GM18868 (cell line): ENCODE measurements around the gene THY1.
"Not testable (repeated sequence)": the region's sequence is repeated elsewhere in the genome, so short reads cannot be mapped to it uniquely, and the experiment has no call there.

Experiments used
- ATAC-seq: cut with Tn5 transposase; IDR thresholded peaks from one replicate; pipeline ENCODE4 v1.9.1; 2021; ENCODE audit warnings: mild to moderate bottlenecking, moderate library complexity; ENCODE audit not compliant: unreplicated experiment

THY1 gene

DNA sequence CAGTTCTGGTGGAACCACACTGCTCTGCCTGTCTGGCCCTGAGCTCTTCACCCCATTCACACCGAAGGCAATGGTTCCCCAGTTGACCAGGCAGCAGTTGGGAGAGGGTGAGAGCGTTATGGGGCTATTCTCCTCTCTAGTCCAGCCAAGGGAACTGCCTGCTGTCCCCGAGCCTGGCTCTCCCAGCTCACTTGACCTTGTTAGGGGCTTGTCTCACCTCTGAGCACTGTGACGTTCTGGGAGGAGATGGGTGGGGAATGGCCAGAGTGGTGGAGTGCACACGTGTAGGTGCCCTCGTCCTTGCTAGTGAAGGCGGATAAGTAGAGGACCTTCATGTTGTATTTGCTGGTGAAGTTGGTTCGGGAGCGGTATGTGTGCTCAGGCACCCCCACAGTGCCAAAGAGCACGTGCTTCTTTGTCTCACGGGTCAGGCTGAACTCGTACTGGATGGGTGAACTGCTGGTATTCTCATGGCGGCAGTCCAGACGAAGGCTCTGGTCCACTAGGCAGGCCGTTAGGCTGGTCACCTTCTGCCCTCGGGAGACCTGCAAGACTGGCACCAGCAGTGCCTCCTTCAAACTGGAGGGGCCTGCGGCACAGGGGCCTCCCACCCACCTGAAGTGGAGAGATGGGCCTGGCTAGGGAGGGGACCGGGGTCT, 3.0 kb downstream of the THY1 start:
- ATAC-seq, result no peak

DNA sequence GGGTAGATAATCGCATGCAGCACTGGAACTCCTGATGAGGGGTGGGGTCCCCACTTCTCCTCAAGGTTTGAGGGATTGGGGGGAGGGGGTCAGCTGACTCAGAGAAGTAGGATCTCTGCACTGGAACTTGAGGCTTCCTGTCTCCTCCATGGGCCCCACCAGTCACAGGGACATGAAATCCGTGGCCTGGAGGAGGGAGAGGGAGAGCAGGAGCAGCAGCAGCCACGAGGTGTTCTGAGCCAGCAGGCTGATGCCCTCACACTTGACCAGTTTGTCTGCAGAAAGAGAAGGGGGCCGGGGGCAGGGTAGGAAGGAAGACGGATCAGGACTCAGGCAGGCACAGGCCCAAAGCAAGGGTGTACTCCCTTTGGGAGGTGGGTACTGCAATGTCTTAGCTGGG, 3.7 kb downstream of the THY1 start:
- no peak for ATAC-seq

DNA sequence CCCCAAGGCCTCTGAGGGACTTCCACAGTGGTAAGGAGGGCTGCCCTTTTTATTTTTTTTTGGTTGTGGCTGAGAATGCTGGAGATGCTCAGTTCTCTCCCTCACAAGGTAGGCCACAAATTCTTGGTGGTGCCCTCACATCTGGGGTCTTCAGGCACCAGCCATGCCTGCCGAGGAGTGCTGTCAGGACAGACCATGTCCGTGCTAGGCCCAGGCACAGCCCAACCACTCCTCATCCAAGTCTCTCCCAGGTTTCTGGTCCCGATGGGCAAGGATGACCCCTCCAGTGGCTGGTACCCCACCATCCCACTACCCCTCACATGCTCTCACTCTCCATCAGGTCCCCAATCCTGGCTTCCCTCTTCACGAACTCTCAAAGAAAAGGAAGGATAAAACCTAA, 4.2 kb downstream of the THY1 start:
- no peak for ATAC-seq

DNA sequence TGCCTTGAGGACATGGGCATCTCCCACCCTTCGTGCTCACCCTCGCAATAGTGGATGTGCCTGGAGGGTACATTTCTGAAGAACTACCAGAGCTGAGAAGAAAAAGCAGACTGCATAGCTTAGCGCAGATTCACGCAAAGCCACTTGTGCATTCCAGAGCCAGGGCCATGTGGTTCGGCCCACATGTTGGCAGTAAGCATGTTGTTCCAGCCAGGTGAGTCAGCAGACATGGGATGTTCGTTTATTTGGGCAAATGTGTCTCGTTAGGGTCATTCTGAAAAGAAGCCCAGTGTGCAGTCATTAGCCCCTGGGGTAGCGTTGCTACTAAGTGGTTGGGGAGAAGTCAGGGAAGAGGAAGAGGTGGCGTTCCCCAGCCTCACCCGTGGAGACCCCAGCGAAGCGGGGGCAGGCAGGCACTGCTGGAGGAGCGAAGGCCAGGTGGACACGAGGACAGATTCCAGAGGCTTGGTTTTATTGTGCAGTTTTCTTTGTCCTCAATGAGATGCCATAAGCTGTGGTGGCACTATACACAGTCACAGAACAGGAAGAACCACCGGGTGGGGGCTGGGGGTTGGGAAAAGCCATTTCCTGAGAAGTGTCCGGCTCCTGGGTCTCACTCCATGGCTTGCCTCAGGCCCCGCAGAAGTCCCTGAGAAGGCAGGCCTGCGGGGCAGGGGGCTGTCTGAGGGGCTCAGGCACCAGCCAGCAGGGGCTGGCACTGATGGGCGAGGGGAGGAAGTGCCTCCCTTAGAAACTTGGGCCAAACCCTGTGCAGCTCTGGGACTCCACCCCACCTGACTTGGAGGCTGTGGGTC, 5.0 kb downstream of the THY1 start:
- no peak for ATAC-seq

DNA sequence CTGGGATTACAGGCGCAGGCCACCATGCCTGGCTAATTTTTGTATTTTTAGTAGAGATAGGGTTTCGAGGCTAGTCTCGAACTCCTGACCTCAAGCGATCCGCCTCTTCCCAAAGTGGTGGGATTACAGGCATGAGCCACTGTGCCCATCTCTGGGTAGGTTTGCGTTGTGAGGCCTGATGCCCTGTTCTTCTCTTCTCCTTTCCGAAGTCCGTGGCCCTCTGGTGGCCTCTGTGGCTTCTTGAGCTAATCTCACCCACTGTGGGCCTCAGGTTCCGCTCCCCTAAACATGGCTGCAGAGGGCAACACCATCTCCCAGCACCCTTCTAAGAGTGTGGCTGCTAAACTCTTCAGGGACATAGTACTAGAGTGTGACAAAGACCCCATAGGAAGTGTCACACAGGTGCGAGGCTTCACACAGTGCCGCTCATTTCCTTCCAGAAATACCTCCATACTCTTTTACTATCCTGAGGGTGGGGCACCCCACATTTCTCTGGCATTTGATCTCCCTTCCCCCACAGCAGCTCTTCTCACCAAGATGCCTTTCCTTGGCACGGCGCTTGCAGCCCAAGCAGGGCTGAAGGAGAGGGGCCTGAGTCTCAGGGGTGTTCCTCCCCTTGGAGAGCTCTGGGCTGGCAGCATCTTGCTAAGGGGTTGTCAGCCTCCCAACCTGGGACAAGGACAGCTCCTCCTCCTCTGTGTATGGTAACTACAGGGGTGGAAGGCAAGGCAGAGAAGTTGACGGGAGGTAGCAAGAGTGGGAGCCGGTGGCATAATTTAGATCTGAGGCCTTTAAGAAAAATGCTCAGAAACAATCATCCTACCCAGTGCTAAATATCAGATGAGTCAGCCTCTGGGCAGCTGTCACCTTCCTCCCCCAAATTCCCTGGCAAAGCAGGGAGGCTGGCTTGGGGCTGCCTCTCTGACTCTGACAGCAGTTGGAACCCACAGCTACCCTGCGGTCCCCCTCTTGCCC, 6.1 kb downstream of the THY1 start:
- ATAC-seq, result no peak

DNA sequence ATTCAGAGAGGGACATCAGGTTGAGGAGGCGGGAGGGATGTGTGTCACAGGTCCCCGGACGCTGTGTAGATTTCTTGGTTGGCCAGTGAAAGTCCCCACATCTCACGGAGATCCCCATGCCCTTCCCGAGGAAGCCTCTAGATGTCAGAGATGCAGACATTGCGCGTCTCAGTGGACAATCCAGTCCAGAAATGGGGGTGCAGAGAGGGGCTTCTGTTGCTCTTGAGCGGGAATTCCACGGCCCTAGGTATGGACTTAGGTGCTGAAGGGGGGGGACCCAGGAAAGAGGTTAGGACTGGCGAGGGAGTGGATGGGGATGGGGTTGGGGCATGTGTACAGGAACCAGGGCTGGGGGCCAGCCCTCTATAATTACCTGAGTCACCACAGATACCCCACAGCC, 7.0 kb downstream of the THY1 start:
- no peak for ATAC-seq

DNA sequence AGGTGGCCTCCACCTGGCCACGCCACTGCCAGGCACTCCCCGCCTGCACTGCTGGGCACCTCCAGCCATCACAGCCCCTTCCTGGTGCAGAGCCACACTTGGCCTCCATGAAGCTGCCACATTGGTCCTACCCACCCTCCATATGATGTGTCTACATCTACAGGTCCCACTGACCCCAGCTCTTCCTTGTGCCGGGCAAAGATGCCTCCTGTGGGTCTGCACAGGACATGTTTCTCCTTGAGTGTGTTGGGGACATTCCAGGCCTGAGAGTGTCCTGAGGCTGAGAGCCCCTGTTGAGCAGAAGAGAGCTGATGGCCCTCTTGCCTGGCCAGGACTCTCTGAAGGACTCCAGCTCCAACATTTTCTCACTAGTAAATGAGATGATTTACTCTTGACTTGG, 7.5 kb downstream of the THY1 start:
- no peak for ATAC-seq

DNA sequence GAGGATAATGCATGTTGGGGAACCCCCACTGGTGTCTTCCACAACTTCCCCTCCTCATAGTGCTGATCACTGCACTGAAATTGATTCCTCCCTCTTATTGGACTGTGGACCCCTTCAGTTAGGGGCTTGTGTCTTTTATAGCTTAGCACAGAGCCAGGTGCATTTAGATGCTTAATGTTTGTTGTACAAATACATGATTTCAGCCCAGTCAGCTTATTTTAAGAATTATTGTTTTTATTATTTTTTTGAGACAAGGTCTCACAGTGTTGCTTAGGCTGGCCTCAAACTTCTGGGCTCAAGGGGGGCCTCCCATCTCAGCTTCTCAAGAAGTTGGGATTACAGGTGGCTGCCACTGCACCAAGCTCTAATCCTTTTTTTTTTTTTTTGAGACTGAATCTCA, 8.2 kb downstream of the THY1 start:
- ATAC-seq, result no peak

DNA sequence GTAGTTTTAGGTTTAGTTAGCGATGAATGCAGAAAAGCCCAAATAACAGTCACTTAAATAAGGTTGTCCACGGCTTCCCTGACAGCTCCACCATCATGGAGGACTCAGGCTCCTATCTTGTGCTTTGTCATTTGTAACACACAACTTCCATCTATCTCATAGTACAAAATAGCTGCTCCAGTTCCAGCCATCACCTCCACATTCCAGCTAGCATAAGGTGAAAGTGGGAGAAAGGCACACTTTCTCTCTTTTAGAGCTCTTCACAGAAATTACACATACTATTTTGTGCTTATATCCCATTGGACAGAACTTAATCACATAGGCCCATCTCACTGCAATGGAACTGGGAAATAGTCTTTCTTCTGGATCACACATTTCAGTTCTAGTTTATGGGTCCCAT, 8.7 kb downstream of the THY1 start:
- ATAC-seq, result no peak

DNA sequence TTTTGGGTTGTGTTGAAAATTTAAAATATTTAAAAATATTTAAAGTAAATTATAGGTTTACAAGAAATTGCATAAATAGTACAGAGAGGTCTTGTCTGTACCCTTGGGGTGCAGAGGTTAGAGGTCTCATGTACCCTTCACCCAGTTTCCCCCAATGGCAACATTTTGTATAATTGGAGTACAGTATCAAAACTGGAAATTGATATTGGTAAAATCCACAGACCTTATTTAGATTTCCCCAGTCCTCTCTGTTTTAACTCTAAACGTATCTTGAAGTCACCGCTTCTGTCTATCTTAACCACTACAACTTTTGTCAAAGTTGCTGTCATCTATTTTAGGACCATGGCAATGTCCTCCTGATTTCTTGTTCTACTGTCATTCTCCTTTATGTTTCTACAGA, 10.9 kb downstream of the THY1 start:
- no peak for ATAC-seq

DNA sequence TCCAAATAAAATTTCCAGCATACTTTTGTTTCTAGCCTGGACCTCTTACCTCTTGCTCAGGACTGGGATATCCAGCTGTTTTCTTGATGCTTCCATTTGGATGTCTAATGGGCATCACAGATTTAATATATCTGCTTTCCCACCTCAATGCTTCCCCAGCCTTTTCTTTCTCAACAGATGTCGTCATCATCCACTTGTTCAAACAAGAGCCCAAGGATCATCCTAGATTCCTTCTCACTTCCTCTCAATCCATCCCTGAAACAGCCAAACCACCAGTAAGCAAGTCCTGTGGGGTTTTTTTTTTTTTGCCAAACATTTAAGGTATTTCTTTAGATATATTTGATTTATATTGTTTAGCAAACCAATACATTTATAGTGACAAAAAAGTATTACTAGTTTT, 12.5 kb downstream of the THY1 start:
- ATAC-seq, result no peak

DNA sequence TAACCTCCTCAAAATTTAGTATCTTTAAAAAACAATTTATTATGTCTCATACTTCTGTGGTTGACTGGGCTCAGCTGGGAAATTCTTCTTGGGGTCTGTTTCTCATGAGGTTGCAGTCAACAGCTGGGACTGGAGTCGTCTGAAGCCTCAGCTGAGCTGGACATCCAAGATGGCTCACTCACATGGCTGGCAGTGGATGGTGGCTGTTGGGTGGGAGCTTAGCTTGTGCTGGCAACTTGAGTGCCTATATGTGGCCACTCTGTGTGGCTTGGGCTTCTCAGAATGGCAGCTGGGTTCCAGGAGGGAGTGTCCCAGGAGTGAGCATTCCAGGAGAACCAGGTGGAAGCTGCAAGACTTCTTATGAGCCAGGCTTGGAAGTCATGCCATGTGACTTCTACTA, 13.2 kb downstream of the THY1 start:
- no peak for ATAC-seq

DNA sequence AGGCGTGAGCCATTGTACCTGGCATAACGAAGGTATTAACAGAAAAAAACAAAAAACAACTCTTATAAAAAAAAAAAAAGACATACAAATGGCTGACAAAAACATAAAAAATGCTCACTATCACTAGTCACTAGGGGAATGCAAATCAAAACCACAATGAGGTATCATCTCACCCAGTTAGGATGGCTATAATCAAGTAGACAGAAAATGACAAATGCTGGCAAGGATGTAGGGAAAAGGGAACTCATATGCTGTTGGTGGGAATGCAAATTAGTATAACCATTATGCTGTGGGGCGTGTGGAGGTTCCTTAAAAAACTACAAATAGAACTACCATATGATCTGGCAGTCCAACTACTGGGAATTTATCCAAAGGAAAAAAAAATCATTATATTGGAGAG, 17.0 kb downstream of the THY1 start:
- ATAC-seq, result no peak

DNA sequence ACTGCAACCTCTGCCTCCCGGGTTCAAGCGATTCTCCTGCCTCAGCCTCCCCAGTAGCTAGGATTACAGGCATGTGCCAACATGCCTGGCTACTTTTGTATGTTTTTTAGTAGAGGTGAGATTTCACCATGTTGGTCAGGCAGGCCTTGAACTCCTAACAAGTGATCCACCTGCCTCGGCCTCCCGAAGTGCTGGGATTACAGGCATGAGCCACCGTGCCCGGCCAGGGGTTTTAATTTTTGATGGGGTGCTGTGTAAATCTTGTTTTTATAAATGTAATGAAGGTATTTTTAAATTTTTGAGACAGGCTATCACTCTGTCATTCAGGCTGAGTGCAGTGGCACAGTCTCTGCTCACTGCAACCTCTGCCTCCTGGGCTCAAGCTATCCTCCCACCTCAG, 17.5 kb downstream of the THY1 start:
- ATAC-seq, result not testable (repeated sequence)

DNA sequence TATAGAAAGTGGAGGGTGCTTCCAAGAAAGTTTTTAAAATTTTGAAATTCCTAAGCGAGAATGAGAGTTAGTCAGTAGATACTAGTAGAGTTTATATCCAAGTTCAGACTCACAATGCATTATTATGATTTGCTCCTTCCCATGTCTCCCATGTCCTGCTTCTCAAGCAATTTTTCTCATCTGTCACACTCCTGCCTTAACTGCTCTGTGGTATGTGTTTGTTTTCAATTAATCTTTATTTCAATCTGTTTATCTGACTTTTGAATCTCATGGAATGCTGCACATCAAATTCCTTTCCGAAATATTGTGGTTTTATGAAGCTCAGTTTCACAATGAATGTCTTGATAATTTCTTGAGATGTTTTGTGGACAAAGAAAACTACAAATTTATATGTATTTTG, 18.1 kb downstream of the THY1 start:
- no peak for ATAC-seq

DNA sequence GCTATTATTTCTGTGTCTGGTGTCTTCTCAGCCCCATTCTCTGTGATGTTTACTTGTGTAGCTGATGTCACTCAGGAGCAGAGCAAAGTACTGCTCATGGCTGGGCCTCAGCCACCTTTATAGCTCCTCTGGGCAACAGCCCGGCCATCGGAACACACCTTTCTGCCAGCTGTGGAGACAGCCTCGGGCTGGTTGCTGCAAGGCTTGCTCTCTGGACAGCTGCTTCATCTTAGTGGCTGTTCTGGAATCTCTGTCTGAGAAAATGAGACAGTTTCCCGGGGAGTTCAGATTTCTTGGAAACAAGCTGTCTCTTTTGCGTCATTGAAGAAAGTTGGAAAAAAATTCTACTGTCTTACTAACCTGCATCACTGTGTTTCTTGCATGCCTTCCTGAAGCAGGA, 20.0 kb downstream of the THY1 start:
- no peak for ATAC-seq

DNA sequence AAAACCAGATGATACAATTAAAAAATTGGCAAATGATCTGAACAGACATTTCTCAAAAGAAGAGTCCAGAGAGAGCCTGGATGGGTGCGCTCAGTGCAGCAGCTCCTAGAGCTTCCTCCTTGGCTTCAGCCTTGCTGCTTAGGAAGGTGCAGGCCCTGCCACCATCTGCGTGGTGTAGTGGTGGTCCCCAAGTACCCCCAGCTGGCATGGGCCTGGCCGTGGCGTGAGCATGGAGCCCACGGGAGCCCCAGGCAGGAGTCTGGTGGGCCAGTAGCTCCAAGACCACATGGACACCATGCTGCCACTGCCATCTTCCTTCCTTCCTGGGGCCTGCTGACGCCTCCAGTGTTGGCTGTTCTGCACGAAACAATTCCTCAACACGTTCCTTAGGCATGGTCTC, 20.5 kb downstream of the THY1 start:
- ATAC-seq, result no peak

DNA sequence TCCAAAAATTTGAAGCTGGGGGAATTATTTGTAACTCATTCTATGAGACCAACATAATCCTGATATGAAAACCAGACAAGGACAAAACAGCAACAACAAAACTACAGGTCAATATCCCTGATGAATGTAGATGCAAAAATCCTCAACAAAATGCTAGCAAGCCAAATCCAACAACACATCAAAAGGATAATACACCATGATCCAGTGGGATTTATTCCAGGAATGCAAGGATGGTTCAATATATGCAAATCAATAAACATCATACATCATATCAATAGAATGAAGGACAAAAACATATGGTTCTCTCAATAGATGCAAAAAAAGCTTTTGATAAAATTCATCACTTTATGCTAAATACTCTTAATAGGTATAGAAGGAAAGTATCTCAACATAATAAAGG, 22.1 kb downstream of the THY1 start:
- no peak for ATAC-seq

DNA sequence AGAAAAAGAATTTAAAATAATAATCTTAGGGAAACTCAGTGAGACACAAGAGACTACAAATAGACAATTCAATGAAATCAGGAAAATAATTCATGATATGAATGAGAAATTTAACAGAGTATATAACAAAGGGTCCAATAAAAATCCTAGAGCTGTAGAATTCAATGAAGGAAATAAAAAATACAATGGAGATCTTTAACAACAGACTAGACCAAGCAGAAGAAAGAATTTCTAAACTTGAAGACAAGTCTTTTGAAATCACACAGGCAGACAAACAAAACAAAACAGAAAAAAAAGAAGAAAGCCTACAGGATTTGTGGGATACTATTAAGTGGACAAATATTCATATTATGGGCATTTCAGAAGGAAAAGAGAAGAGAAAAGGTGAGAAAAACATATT, 25.2 kb downstream of the THY1 start:
- ATAC-seq, result no peak

DNA sequence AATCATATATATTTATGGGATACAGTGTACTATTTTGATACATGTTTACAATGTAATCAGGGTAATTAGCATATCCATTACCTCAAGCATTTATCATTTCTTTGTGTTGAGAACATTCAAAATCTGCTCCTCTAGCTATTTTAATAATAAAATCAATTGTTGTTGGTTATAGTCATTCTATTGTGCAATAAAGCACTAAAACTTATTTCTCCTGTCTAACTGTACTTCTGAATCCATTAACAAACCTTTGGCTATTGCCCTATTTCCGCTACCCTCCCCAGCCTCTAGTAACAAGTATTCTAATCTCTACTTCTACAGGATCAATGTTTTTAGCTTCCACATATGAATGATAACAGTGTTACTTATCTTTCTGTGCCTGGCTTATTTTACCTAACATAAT, 26.1 kb downstream of the THY1 start:
- no peak for ATAC-seq

DNA sequence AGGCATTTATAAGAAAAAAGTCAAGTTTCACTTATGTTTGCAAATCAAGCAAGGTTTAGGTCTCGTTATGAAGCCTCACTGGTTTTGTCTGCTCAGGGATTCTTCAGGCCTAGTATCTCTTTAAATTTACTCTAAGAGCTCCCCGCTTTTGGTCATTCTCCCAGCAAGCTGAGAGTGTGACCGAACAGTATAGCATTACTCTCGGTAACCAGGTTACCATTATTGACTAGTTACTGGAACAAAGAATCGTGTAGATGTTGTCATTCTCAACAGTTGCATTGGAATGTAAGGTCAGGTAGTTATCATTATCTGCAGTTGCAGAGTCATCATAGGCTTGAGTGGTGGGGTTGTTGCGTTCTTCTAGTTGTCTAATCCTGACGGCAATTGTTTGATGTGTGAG, 31.7 kb downstream of the THY1 start:
- no peak for ATAC-seq
